ENCODE results near the gene RABL2B.

RABL2B gene

GRCh38 chr22:50727678-50728522, 55.5 kb downstream of the RABL2B start (continued):
- TF ChIP-seq CREB5 (CRISPR knock-in tag; IDR thresholded peaks at IDR 0.05; ENCODE audit: low read depth), result no peak

GRCh38 chr22:50726643-50727340, 56.6 kb downstream of the RABL2B start:
- TF ChIP-seq CREB5 (CRISPR knock-in tag; IDR thresholded peaks at IDR 0.05; ENCODE audit: low read depth) (no peak), CSRNP3 (CRISPR knock-in tag; IDR thresholded peaks at IDR 0.05) (no peak), GLIS3 (CRISPR knock-in tag; IDR thresholded peaks at IDR 0.05) (no peak), ZFP30 (CRISPR knock-in tag; IDR thresholded peaks at IDR 0.05) (no peak), ZNF565 (CRISPR knock-in tag; conservative IDR thresholded peaks at IDR 0.05; ENCODE audit: low read depth) (no peak), PATZ1 (CRISPR knock-in tag; IDR thresholded peaks at IDR 0.05; ENCODE audit: borderline replicate concordance) (no peak), ZC3H10 (CRISPR knock-in tag; IDR thresholded peaks at IDR 0.05) (no peak), RARB (CRISPR knock-in tag; IDR thresholded peaks at IDR 0.05) (no peak), TOX (CRISPR knock-in tag; IDR thresholded peaks at IDR 0.05; ENCODE audit: borderline replicate concordance) (no peak), ISL1 (CRISPR knock-in tag; IDR thresholded peaks at IDR 0.05) (no peak), ZNF8 (CRISPR knock-in tag; IDR thresholded peaks at IDR 0.05) (no peak), ZNF70 (CRISPR knock-in tag; IDR thresholded peaks at IDR 0.05) (no peak)
- ATAC-seq, result no peak

- TF ChIP-seq ZFP3 (CRISPR knock-in tag; IDR thresholded peaks at IDR 0.05), result no peak
- no peak for TF ChIP-seq ZC3H10 (CRISPR knock-in tag; IDR thresholded peaks at IDR 0.05)
- TF ChIP-seq ESRRG (CRISPR knock-in tag; IDR thresholded peaks at IDR 0.05), result no peak
- no peak for TF ChIP-seq ZNF70 (CRISPR knock-in tag; IDR thresholded peaks at IDR 0.05)
- ATAC-seq, result no peak
Observed at GRCh38 chr22:50725597-50725996, 57.8 kb downstream of the RABL2B start.

GRCh38 chr22:50724616-50725015, 58.8 kb downstream of the RABL2B start:
- ATAC-seq, result no peak

More at GRCh38 chr22:50724616-50725015, 58.8 kb downstream of the RABL2B start:
- TF ChIP-seq CREB5 (CRISPR knock-in tag; IDR thresholded peaks at IDR 0.05; ENCODE audit: low read depth) (no peak), CSRNP3 (CRISPR knock-in tag; IDR thresholded peaks at IDR 0.05) (no peak), ZNF565 (CRISPR knock-in tag; conservative IDR thresholded peaks at IDR 0.05; ENCODE audit: low read depth) (no peak), PPARA (CRISPR knock-in tag; IDR thresholded peaks at IDR 0.05; ENCODE audit: borderline replicate concordance) (no peak), TSHZ2 (CRISPR knock-in tag; IDR thresholded peaks at IDR 0.05) (no peak), SNAI2 (CRISPR knock-in tag; IDR thresholded peaks at IDR 0.05) (no peak), ZFP30 (CRISPR knock-in tag; IDR thresholded peaks at IDR 0.05) (no peak), CSDC2 (CRISPR knock-in tag; IDR thresholded peaks at IDR 0.05) (no peak), TCF4 (CRISPR knock-in tag; IDR thresholded peaks at IDR 0.05; ENCODE audit: borderline replicate concordance) (no peak), BACH2 (CRISPR knock-in tag; IDR thresholded peaks at IDR 0.05; ENCODE audit: borderline replicate concordance) (no peak), ZFP3 (CRISPR knock-in tag; IDR thresholded peaks at IDR 0.05) (no peak), TOX (CRISPR knock-in tag; IDR thresholded peaks at IDR 0.05; ENCODE audit: borderline replicate concordance) (no peak), RARB (CRISPR knock-in tag; IDR thresholded peaks at IDR 0.05) (no peak), ARNTL (CRISPR knock-in tag; IDR thresholded peaks at IDR 0.05; ENCODE audit: borderline replicate concordance, low read depth) (no peak)

All from SK-N-SH treated with all-trans-retinoic acid at 6 μM for 48 hours (cell line).